D721Med (cell line): ENCODE data around the gene BTRC.

Source experiments
- DNase-seq: peaks from one replicate; pipeline ENCODE4 v3.0.0; 2011; ENCODE audit warnings: low spot score; ENCODE audit not compliant: insufficient read length
- FAIRE-seq: peaks from 2 replicates; lab custom pipeline; 2011; peaks lifted over from hg19 to GRCh38; lab: Jason Lieb, UNC
- CTCF ChIP-seq: IDR thresholded peaks from 2 replicates; pipeline ENCODE4 v1.5.1; 2012; ENCODE audit warnings: mild to moderate bottlenecking, control low read depth; ENCODE audit not compliant: insufficient read depth; ENCODE audit errors: missing control alignments

Gene BTRC

DNA sequence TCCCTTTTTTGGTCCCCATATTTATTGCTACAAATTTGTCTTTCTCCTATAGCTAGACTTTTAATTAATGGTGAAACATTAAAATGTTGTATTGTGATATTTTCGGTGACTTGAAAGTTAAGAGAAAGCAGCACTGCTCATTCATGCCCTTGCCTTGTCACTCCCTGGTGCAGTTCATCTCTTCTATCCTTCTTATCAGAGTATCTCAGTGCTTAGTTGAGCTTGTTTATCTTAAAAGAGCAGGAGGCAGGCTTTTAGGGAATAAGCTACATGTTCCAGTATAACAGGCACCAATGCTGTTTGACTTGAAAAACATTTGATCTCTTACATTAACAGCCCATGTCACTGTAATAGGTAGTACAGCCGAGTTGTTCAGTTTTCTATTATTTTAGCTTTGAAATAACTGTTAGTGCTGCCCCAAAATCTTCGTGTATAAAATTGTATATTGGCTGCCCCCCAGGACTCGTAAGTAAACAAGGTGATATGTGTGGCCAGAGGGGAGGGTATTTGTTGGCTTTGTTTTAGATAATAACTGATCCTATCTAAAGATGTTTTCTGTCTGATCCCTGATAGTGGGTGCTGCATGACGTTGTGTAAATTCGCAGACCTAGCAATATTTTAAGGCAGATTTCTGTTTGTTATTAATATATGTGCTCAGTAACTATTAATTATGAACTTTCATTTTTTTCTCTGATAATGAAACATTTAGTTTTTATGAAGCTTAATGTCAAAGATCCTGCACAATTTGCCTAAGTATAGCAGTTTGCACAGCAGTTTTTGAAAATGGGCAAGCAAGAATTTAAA, 96.5 kb downstream of the BTRC start:
- FAIRE-seq (peak; percentile 93), DNase-seq (no peak)
- TF ChIP-seq CTCF: no peak

GRCh38 chr10:101451261-101451660, 97.3 kb downstream of the BTRC start:
- FAIRE-seq (no peak), DNase-seq (no peak)
- no peak for TF ChIP-seq CTCF

GRCh38 chr10:101451667-101452069, 97.7 kb downstream of the BTRC start:
- FAIRE-seq (peak; percentile 97), DNase-seq (no peak)
- TF ChIP-seq CTCF: no peak

- no peak for DNase-seq
- TF ChIP-seq CTCF: no peak
- FAIRE-seq: no peak
Observed at GRCh38 chr10:101452176-101452575, 98.2 kb downstream of the BTRC start.

DNA sequence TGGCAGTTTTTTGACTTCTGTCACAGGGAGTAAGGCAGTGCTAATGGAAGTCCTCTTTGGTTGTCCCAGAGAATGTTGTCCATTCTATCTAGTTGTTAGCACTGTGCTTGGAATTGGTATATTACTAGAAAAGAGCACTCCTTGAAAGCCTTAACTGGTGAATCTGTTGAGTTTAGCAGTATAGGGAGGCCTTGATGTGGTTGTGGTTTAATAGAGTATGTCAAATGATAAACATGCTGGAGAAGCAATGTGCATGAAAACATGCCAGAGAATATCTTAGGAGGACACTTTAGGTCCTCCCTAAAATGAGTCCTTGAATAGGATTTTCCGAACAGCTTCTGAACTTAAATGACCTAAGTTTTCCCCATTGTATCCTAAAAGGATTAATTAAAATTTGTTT, 98.6 kb downstream of the BTRC start:
- DNase-seq (no peak), FAIRE-seq (peak; percentile 11)
- no peak for TF ChIP-seq CTCF

GRCh38 chr10:101453318-101453717, 99.4 kb downstream of the BTRC start:
- FAIRE-seq (no peak), DNase-seq (no peak)
- no peak for TF ChIP-seq CTCF

GRCh38 chr10:101453791-101454718, 100.1 kb downstream of the BTRC start:
- FAIRE-seq (peak; percentile 68), DNase-seq (no peak)
- no peak for TF ChIP-seq CTCF
